NCI-H1436 treated with DMSO at 0.1 percent for 48 hours (cell line): ENCODE measurements around the gene SPDL1.
A peak's percentile ranks its signal among the peaks of the same experiment; 100 is the strongest.

Experiments used
- DNase-seq: peaks from one replicate; lab custom pipeline; 2025; lab: John Stamatoyannopoulos, UW

Gene SPDL1, protein sequence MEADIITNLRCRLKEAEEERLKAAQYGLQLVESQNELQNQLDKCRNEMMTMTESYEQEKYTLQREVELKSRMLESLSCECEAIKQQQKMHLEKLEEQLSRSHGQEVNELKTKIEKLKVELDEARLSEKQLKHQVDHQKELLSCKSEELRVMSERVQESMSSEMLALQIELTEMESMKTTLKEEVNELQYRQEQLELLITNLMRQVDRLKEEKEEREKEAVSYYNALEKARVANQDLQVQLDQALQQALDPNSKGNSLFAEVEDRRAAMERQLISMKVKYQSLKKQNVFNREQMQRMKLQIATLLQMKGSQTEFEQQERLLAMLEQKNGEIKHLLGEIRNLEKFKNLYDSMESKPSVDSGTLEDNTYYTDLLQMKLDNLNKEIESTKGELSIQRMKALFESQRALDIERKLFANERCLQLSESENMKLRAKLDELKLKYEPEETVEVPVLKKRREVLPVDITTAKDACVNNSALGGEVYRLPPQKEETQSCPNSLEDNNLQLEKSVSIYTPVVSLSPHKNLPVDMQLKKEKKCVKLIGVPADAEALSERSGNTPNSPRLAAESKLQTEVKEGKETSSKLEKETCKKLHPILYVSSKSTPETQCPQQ

DNA sequence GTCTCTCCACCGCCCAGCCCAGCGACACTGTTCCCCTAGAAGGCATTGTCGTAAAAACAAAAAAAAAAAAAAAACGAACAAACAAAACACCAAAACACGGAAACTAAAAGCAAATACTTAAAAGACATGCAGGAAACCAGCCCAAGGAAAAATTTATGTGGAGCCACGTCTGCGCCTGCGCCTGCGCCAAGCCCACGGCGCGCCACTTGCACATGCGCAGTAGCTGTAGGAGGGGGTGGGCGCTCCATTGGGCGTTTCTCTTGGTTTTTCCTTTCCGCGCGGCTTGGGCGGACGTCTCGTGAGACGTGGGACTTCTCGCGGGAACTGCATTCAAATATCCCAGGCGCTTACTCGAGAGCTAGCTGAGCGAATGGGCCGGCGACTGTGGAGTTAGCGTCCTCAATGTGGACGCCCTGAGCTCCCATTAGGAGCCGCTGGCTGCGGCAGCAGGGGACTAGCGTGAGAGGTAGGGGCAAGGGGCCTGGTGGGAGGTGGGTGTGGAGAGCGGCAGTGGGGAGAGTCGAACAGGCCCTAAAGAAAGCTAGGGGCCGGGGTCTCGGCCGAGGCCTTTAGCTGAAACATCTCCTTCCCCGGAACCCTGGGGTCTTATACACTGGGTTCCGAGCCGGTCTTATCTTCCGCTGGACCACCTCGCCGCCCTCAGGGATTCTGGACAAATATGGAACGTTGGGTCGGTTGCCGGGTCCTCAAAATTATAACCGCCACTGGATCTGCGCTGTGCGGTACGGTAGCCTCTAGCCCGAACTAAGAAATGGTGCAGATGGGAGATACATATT lies at the start of gene SPDL1:
Gene SPDL1 (plus strand): TSS at position 350 of the 797 bp plus-strand sequence. CDS start 4,644 bp downstream, outside the sequence.
- peak; percentile 42 for DNase-seq

DNA sequence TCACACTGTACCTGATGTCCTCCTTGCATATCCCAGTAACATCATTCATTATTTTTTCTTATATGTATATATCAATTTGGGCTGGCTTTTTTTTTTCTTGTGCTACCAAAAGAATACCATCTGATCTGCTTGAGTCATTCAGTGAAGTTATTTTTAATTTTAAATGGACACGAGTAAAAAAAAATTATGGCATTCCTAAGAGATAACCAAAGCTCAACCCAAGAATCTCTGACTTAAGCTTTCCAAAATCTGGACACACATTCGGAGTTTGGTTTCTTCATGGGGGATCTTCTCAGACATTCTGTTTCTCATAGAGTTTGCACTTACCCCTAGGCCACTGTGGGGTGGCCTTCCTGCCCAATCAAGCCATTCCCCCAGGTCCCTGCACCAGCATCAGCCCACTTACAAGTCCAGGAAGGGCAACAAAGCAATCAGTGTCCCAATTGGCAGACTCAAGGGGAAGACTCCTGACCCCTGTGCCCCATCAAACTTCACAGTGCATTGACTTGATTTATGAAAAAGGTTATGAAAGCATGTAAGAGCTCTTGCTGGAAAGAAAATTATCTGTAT lies 49.2 kb upstream of the SPDL1 start:
- no peak for DNase-seq

DNA sequence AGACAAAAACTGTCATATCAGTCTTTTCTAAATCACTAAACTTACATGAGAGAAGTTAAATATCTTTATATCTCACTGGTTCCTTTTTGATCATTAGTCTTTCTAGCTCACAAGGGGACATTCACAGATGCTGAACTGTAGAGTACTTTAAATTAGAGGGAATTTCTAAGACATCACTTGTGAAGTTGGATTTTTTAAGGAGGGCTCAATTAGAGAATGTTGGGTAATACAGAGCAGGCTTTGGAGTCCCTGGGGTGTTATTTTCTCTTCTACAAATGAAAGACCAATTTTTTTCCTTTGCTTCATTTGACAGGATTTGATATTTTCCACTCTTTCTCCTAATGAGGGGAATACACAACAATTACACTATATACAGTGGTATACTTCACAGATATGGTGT lies 48.6 kb upstream of the SPDL1 start:
- DNase-seq, result no peak

DNA sequence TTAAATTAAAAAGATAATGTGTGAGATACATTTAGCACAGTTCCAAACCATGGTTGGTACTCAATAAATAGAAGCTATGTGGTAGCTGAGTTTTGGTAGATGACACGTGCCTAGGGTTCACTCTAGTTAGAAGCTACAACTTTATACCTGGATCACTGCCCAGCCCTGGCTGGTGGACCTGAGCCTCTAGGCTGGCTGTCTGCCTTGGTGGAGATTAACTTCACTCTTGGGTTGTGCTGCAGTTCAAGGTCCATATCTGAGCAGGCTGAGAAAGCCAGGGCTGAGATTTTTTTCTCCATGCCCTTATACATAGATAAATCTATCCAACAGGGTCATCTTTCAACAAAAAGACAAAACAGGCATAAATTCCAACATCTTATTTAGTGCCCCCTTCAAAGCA lies 44.6 kb upstream of the SPDL1 start:
- DNase-seq, result no peak

DNA sequence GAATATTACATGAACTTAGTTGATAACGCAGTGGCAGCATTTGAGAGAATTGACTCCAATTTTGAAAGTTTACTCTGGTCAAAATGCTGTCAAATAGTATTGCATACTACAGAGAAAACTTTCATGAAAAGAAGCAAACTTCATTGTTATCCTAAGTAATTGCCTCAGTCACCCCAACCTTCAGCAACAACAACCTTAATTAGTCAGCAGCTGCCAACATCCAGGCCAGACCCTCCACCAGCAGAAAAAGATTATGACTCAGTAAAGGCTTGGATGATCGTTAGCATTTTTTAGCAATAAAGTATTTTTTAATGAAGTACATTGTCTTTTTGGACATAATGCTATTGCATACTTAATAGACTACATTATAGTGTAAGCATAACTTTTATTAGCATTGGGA lies 40.8 kb upstream of the SPDL1 start:
- DNase-seq, result no peak

DNA sequence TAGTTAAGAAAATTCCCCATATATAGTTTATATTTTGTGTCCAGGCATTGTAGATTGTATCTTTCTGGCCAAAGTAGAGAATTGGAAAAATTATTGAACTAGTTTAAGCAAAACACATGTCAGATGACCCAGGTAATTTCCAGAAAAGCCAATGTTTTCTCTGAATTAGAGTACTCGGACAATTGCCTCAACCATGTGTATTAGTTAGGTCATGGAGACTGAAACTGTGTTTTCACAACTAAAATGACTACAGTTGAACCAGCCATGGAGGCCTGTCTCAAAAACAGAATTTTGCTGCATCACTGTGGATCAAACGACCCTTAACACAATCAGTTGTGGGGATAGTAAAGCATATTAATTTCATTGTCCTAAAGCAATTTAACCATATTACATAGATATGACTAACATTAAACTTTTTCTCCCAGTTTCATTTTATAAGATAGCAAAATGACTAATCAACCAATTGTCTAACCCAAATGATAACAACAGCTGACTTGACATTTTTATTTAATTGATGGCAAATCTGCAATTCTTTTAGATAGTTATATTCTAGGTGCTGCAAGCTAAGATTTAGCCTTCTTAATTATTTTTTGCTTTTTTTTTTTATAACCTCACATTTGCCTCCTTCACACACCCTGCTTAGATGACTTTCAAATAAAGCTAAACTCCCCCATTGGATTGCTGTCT lies 39.2 kb upstream of the SPDL1 start:
- no peak for DNase-seq

DNA sequence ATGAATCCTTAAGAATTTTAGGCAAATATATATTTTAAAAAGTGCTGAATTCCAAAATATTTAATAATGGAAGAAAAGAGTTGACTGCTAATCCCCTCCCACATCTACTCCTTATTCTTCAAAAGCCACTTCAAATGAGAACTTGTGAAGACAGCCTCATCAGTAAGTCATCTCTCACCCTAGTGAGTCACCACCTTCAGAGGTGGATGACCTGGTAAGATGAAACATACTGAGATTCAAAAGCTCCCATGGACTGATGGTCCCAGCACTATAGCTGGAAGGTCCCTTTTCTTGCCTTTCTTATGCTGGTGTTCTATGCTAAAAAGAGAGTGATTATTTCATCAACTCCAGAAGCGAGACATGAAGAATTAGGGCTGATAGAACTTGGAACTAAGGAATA lies 37.8 kb upstream of the SPDL1 start:
- DNase-seq, result no peak

DNA sequence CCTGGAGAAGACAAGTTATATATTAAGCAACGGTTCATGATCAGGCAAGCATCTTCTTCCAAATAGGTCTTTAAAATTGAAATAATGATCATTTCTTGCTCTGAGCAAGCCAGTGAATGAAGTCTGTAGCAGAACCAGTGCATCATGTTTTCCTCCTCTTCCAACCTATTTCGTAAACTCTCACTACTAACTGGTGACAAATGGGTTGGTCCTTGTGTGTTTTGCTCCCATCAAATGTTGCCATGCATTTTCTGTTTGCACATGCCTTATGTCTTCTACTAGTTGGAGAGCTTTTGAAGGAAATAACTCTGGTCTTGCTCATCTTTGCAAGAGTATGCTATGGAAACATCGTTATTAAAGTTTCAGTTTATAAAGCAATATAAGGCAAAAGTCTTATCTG lies 37.2 kb upstream of the SPDL1 start:
- no peak for DNase-seq

DNA sequence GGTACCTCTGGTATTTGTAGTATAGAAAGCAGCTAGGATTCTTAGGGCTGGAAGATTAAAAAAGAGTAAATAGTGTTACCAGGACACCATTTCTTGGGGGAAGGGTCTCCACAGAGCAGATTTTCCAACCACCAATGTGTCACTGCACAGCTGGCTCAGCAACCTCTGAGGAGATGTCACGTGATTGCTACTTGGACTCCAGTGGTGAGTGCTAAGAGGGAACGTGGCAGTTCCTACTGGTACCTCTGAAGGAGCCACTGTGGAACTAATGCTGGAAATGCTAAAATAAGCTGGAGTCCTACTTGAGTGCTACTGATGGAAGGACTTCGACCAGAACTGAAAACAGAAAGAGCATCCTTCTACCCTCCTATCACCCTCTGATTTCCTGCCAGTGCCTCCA lies 36.1 kb upstream of the SPDL1 start:
- no peak for DNase-seq

DNA sequence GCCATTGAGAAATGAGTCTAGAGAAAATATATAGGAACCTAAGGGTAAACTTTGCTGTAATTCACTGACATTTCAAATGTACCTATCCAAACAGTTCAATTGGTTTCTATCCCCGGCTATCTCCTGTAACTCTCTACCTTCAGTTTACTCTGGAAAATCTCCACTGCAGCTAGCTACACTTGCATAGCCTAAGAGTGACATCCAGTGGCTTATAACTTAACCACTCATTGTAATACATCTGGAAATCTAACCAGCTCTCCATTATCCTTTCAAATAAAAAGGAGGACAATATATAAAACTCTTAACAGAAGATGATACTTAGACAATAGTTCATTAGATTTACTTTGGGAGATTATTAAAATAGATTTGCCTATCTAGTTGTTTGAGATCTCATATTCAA lies 35.3 kb upstream of the SPDL1 start:
- DNase-seq, result no peak

DNA sequence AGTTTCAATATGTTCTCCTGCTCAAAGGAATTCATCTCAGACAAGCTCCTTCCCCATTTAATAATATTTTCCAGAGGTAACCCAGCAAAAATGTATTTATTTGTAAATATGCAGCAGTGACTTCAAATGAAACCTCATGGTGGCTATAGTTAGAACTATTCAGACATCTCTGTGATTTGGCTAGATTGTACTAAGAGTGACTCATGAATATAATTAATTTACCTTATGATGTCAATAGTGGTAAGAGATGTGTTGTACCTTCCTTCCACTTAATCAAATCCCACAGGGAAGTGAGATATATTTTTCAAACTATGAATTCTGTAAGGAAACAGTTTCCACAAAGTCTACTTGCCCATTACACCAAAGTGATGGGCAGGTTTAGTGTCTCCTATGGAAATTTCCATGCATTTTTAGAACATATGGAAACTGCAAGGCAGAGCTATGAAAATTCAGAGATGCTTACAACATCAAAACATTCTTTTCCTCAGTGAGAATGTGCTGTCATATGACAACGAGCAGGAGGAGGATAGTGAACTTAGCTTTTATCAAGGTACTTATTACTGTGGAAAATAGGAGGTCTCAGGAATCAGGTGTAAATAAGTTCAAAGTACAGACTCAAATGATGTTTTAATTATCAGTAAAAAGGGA lies 34.0 kb upstream of the SPDL1 start:
- DNase-seq, result no peak

DNA sequence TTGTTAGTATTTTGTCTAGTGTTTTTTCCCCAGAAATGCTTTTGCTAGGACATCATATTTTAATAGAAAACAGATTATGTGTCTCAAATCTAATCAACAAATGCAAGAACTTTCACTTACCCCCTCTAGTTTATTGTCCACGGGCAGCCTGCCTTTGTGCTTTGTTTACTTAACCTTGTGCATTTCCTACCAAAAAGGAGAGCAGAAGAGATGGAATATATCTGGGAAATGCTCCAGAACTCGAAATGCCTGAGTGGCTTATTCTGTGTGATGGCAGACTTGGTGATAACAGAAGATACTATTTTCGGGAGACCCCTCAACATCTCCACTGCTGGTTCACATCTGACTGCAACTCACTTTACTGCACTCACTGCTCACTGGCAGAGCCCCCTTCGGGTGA lies 33.3 kb upstream of the SPDL1 start:
- no peak for DNase-seq

DNA sequence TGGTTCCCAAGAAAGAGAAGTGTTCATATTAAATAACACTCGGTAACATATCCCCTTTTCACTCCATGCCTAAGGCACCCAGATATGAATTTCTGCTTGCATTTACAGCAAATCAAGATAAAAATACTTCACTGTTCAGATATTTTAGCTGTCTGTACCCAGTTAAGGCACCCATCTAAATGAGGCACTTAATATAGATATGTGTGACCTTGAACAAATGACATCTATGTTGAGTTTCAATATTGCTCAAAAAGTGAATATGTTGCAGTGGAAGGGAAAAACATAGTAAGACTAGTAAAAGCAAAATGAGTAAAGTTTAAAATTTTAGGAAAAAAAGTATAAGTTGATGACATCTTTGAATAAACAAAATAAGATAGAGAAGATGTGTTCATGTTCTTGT lies 32.4 kb upstream of the SPDL1 start:
- DNase-seq, result no peak

DNA sequence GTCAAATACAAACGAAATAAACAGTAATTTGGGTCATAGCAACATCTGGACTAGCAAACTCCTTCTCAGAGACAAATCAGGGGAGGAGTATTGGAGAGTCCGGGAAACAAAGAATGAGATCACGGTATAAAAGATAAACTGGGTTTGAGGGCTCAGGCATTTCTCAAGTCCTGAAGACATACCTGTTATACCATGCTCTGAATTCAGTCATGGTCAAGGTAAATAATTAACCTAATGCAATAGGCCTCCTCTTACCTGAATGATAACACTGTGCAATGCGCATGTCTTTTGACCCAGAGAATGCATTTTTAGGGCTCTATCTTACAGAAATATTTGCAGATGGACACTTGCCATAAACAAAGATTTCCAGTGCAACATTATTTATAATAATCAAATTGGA lies 31.9 kb upstream of the SPDL1 start:
- DNase-seq, result no peak

DNA sequence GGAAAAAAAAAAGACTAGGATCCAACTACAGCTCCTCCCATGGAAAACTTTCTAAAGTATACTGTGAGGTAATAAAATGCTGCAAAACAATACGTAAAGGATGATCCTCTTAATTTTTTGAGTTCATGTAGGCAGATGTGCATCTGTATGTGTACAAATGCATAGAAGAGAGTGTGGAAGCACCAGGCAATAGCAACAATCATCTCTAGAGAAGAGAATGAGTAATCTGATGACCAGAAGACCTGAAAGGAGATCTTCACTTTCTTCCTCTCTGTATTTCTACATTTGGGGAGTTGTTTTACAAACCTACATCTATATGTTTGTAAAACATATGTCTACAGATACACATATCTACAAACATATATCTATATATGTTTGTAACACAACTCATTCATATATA lies 29.3 kb upstream of the SPDL1 start:
- DNase-seq, result no peak

DNA sequence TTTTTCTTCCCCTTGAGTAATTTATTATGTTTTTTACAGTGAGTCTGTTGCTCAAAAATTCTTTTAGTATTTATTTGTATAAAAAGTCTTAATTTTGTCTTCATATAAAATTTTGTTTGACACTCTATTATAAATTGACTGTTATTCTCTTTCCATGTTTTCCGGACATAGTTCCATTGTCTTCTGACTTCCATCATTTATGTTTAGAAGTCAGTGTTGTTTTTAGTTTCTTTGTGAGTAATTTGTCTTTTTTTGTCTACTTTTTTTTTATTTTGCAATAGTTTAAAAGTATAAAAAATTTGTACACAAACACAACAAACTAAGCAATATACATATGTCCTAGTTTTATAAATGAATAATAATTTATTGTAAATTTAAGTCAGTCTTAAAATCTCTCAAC lies 25.7 kb upstream of the SPDL1 start:
- no peak for DNase-seq

DNA sequence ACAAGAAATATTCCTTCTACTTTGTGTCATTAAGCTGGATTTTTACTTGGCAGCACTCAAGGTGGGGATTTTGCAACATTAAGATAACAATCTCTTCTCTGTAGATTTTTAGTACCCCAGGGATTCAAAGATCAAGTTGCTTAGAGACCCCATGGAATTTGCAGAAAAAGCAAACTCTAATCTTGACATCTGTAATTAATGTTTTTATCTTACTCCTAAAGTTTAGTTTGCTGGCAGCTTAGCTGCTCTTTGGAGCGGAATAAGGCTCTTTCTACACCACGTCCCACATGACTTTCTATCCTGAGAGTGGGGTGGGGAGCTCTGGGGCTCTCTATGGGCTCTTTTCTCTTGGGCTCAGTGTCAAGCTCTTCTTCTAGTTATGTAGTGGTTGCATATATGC lies 21.7 kb upstream of the SPDL1 start:
- DNase-seq, result no peak

DNA sequence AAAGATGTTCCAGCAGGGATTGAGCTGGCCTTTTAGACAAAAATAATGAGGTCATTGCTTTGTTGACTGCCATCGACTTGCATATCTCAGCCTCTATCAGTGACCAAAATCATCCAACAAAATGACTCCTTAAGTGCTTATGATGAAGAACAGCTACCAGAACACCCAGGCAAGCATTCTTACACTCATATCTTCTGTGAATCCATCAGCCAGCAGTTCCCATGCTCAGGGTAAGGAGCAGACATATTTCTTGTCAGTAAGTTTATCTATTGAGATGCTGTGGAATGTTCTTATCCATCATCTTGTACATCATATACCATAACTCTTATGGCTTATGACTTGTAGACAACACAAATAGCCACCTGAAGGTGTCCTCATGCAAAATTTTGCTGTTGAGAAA lies 20.2 kb upstream of the SPDL1 start:
- no peak for DNase-seq

DNA sequence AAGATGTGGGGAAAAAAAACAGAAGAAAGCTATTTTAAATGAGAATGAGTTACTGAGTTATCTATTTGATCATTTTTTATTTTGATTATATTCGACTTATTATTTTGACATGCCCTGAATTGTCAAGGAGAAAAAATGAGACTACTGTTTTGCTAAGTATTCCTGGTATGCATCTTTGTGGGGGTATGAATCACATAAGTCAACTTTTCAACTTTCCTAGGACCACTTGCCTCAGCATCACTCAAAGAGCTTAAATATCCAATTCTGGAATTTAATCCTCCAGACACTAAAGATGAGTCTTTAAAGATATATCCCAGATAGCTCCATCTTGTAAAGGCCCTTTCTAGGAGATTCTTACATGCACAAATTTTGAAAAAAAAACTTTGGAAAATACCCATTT lies 17.4 kb upstream of the SPDL1 start:
- no peak for DNase-seq

DNA sequence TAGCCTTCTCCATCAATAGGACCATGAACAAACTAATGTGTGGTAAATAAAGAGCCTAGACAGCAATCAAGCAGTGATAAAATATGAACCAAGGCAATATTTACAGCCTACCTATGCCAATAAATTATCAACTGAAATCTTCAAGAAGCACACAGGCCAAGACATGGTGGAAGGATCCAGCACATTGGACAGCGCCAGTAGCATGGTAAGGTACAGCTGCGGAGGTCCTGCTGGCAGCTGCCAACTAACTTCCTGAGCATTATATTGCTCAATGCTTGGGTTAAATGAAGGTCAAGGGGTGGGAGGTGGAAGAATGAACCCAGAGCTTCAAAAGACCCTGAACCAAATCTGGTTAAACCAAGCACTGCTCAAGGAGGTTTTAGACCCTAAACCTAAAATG lies 16.5 kb upstream of the SPDL1 start:
- no peak for DNase-seq

DNA sequence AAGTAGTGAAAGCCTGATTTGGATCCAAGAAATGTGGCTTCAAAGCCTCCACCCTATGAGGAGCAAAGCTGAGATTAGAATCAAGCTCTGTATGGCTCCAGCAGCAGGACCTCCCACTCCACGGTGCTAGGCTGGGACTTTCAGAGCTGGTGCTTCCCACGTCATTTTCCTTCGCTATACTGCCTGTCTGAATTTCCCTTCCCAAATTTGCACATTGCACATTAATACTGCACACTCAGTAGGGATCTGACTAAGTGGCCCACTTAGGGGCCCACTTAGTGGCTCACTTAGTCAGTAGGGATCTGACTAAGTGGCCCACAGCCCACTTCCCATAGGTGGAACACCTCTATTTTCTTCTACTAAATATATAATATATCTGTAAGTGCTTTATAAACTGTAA lies 14.1 kb upstream of the SPDL1 start:
- DNase-seq, result no peak

DNA sequence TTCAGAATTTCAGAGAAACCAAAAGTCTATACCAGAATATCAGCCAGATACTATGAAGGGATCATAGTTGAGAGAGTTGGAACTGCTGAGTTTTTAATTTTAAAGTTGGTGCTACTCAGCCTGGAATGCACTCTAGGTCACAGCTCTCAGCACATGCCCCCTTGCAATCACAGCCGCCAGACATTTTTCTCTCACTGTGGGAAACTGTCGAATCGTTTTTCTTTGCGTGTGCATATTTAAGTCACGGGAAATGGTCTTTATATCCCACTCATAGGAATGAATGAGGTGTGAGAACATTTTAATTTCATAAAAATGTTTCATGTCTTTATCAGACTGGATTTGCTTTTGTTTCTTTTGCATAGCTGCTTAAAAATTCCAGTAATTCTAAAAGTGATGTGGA lies 12.2 kb upstream of the SPDL1 start:
- no peak for DNase-seq
